GM12874 (cell line): ENCODE measurements around the gene BCL2L11.

Source experiments
- TF ChIP-seq, protein P1 (sequence below): IDR thresholded peaks from 2 replicates; pipeline ENCODE4 v1.5.1; 2011; ENCODE audit warnings: low read depth, mild to moderate bottlenecking, control low read depth, low read length, moderate library complexity; ENCODE audit not compliant: insufficient read depth

The BCL2L11 gene

DNA sequence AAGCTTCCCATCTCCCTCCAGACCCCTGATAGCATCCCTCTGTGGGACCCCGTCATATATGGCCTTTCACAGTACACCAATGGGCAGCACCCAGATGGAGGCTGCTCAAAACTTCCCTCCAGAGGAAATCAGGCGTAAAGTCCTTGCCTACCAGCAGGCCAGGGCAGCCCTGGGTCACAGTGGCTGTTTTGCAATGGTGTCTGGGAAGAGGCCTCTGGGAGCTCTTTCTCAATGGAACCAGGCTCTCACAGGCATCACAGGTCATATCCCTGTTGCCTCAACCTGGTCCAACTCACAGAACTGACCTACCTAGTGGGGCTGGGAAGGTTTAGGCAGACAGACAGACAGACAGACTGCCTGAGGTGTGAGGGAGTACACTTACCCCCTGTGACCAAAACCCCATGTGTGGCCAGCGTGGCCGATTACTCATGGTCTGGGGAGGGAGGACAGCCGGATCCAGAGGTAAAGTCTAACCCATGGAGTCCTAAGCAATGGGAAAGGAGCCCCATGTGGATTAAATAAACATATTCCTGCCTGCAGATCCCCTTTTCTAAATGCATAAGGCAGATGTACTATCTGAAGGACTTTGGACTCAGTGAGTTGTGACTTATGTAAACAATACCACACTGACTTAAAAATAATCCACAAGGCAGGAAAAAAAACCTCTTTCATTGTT lies 58.2 kb downstream of the BCL2L11 start:
- TF ChIP-seq, protein P1, sequence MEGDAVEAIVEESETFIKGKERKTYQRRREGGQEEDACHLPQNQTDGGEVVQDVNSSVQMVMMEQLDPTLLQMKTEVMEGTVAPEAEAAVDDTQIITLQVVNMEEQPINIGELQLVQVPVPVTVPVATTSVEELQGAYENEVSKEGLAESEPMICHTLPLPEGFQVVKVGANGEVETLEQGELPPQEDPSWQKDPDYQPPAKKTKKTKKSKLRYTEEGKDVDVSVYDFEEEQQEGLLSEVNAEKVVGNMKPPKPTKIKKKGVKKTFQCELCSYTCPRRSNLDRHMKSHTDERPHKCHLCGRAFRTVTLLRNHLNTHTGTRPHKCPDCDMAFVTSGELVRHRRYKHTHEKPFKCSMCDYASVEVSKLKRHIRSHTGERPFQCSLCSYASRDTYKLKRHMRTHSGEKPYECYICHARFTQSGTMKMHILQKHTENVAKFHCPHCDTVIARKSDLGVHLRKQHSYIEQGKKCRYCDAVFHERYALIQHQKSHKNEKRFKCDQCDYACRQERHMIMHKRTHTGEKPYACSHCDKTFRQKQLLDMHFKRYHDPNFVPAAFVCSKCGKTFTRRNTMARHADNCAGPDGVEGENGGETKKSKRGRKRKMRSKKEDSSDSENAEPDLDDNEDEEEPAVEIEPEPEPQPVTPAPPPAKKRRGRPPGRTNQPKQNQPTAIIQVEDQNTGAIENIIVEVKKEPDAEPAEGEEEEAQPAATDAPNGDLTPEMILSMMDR = no peak

DNA sequence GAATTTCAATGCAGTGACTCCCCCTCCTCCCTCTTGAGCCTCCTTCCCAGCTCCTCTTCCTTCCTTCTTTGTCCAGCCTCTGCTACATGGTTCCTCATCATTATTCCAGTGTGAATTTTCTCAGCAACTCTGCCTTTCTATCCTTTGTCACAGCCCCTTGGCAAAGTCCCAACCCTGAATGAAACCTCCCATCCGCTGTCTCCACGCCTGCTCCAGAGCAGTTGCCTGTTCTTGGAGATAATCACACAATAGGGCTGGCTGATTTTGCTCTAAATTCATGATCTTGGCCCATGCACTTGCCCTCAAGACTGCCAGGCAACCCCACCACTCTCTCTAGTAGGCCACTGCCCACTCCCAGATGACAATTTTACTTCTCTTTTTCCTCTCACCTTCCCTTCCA lies 61.4 kb downstream of the BCL2L11 start:
- TF ChIP-seq, protein P1 = no peak

DNA sequence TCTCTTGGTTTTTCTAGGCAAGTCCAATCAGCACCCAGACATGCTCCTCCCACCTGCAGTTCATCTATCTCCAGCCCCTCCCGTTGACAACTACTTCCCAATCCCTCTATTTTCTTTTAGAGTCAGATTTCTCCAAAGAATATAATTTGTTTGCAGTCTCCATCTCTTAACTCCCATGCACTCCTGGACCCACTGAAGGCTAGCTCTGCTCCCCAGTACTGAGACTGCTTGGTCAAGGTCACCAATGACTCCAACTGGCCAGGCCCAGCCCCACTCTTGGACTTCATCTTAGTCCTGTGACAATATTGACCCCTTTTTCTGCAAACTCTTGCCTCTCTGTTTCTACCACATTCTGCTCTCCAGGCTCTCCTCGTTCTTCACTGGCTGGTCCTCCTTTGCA lies 62.0 kb downstream of the BCL2L11 start:
- TF ChIP-seq, protein P1 = no peak

DNA sequence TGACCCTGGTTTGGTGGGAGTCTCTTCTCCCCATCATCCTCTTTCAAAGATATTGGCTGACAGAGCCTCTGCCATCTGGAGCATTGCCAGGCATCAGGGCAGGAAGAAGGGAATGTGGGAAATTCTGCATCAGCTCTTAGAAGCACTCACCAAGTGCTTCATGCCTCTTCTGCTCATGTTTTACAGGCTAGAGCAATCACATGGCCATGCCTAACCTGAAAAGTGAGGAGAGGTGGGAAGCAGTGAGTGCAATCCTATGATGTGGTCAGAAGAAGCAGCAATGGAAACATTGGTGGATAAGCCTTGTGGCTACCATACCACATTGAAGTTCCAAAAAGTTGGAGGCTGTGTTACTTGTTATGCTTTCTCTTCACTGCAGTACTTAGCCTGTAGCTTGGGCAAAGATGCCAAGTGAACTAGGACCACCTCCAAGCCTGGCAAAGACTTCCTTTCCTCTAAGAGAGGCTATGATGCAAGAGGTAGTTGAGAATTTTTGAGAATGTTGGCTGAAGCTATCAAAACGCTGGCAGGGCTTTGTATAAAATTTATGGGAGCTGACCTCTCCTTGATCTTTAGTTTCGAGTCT lies 64.1 kb downstream of the BCL2L11 start:
- TF ChIP-seq, protein P1 = no peak

DNA sequence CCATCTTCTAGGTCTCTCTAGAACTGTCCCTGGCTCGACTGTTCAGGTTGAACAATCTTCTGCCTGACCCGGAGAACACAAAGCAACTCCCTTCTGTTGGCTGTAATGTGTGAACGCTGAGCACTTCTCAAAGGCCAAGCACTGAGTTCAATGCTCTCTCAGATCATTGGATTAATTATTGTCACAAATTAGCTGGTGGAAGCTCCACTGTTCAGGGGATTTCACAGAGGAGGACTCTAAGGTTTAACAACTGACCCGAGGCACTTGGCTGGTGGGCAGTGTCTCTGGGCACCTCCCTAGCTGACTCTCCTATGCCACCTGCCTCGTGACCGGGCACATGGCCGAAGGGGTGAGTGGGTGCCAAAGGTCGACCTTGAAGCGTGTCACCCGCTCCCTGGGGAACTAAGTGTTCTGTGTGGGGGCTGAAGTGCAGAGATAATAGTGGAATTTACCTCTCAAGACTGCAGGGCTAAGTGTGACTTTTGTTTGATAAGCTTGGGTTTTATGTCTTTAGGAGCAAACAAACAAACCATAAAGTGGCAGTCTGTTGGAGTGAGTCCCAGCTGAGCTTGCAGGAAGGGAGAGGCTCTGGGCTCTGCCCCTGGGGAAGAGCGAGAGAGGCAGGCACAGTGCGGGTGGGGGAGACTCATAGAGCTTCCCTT lies 64.8 kb downstream of the BCL2L11 start:
- TF ChIP-seq, protein P1 = no peak

DNA sequence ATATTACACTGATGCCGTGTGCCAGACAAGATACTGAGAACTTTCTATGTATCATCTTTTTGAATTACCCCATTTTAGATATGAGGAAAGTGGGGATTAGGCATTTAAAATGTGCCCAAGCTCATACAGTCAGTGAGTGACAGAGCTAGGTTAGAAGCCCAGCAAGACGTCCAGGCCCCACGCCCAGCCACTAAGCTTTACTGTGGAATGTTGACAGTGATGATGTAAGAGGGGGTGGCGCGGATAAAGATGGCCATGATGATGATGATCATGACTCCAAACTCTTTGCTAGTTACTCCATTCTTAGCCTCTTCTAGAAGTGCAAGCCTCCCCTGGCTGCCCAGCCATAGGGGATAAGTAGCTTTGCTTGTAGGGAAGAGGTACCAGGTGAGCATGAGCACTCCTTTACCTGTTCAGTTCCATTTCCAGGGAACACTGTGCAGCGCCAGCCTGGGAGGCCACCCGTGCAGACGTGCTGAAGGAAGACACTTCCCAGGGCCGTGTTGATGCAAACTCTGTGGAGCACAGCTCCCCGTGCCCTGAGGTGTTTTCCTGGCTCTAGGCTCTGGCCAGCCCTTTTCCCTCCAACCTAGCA lies 65.5 kb downstream of the BCL2L11 start:
- TF ChIP-seq, protein P1 = no peak

DNA sequence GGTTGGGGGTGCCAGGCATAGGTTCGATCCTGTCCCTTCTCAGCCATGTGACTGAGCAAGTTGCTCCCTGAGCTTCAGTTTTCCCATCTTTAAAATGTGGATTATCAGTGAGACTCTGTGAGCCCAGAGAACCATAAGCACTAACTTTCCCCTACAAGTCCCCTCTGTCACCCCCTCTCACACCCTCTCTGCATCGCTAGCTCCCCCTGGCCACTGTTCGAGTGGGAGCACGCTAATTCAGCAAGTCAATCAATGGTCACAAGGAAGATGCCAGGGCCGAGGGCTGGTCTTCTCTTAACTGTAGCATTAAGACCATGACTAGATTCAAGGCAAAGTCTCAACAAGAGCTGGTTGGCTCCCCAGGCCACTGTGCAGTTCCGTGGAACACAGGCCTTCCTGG lies 66.2 kb downstream of the BCL2L11 start:
- TF ChIP-seq, protein P1 = no peak
